Measurements from ENCODE around the gene SIM2. TPM values are rescaled to one million over a fixed set of nuclear protein-coding genes. Genes with fewer than 3 reads are reported as not detected.
A peak's percentile ranks its signal among the peaks of the same experiment; 100 is the strongest.

SIM2 gene
- total RNA-seq, 1 experiment from 2014 or later, result not detected

DNA sequence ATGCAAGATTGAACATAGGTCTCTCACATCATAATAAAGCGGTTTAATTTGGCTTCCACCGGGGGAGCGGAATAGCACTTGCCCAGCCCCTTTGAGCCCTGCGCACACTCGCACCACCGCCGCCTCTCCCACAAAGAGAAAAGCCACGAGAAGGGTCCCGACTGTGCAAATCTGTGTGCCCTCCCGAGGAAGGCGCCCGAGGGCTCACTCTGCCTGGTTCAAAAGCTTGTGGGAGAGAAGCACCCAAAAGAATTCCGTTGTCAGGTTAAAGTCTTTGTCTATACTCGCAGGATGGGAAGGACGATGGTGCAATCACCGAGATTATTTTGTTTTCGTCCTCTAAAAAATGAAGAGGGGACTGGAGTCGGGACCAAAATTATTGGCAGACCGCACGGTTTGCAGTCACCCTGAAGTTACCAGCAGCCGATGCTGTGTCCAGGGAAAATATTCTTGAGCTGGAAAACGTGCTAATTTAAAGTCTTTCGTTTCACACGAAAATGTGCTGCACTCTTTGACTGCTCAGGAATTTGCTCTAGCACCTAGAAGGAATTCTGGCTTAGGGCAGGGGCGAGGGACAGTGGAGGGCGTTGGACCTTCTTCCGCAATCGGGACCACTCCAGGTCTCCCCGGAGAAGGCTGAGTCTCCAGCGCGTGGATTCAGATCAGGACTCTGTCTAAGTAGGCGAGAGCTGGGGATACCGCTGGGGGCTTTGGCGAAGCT is 6.6 kb upstream of the SIM2 start:
- no peak for DNase-seq
- H3K27ac Mint-ChIP-seq, result no peak overlapping the region
- no peak overlapping the region for H2BK5ac ChIP-seq (ENCODE audit: insufficient read length, low read length)
- no peaks in the 10 kb centered on the region for H3K9me3 ChIP-seq (ENCODE audit: control insufficient read depth, low read depth, low read length)
- peak overlapping the region; percentile 35 for H3K4me2 ChIP-seq (ENCODE audit: insufficient read depth, insufficient read length, low read length)
- H4K5ac ChIP-seq (ENCODE audit: insufficient read length, low read depth, low read length), result no peak overlapping the region
- no peak overlapping the region for H2BK20ac ChIP-seq (ENCODE audit: low read depth, low read length, poor library complexity, severe bottlenecking)
- H3K18ac ChIP-seq (ENCODE audit: insufficient read length, low read depth, low read length), result no peak overlapping the region
- peaks cover 0 to 7% of the 10 kb centered on the region in 2 experiments; a peak in 1 of 5 replicates for H3K9me3 Mint-ChIP-seq
- H2AK5ac ChIP-seq (ENCODE audit: insufficient read length, low read length), result no peak overlapping the region
- peaks cover 12 to 47% of the 10 kb centered on the region in 2 experiments for H3K4me1 Mint-ChIP-seq
- no peak overlapping the region for H3K27ac ChIP-seq (ENCODE audit: insufficient read length, low read depth, low read length)
- no peak overlapping the region for H4K91ac ChIP-seq (ENCODE audit: insufficient read length, low read depth, low read length)
- no peaks in the 10 kb centered on the region for H3K79me1 ChIP-seq (ENCODE audit: insufficient read depth, low read depth, low read length, poor library complexity, severe bottlenecking)
- H3K14ac ChIP-seq (ENCODE audit: insufficient read depth, low read length), result no peak overlapping the region
- H3K79me2 ChIP-seq (ENCODE audit: insufficient read depth, low read length), result no peaks in the 10 kb centered on the region
- H3K4ac ChIP-seq (ENCODE audit: low read depth, low read length), result no peak overlapping the region
- H3K27me3 ChIP-seq (ENCODE audit: insufficient read depth, low read length), result peaks cover 81% of the 10 kb centered on the region
- TF ChIP-seq, protein P1, sequence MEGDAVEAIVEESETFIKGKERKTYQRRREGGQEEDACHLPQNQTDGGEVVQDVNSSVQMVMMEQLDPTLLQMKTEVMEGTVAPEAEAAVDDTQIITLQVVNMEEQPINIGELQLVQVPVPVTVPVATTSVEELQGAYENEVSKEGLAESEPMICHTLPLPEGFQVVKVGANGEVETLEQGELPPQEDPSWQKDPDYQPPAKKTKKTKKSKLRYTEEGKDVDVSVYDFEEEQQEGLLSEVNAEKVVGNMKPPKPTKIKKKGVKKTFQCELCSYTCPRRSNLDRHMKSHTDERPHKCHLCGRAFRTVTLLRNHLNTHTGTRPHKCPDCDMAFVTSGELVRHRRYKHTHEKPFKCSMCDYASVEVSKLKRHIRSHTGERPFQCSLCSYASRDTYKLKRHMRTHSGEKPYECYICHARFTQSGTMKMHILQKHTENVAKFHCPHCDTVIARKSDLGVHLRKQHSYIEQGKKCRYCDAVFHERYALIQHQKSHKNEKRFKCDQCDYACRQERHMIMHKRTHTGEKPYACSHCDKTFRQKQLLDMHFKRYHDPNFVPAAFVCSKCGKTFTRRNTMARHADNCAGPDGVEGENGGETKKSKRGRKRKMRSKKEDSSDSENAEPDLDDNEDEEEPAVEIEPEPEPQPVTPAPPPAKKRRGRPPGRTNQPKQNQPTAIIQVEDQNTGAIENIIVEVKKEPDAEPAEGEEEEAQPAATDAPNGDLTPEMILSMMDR (conservative IDR thresholded peaks at IDR 0.05), result no peak
- peak overlapping the region in 1 of 2 experiments; percentile 61; a peak in 4 of 5 replicates for H3K4me3 Mint-ChIP-seq
- H2AFZ ChIP-seq (ENCODE audit: low read length), result no peak overlapping the region
- WGBS (ENCODE audit: extremely low coverage, insufficient read length, low lambda C conversion rate), result no CpG with 5 or more reads among the region's 34 CpGs
- H3K4me1 ChIP-seq (ENCODE audit: insufficient read depth, low read length), result 0 out of 2 replicates have a peak, but pooled peaks cover 2% of the 10 kb centered on the region
- no peaks in the 10 kb centered on the region for H3K36me3 Mint-ChIP-seq (ENCODE audit: insufficient read depth in 1 of 3, low read depth in 3 of 3)
- no peak overlapping the region for H4K8ac ChIP-seq (replicated peaks; ENCODE audit: insufficient read length, low read depth, low read length)
- H2BK12ac ChIP-seq (ENCODE audit: insufficient read length, low read depth, low read length), result no peak overlapping the region
- H3K9ac ChIP-seq (ENCODE audit: extremely low read depth, insufficient read length, low read length), result no peak overlapping the region
- H2BK120ac ChIP-seq (ENCODE audit: low read depth, low read length, poor library complexity, severe bottlenecking), result no peak overlapping the region
- H4K20me1 ChIP-seq (ENCODE audit: control insufficient read depth, insufficient read depth, insufficient read length), result no peaks in the 10 kb centered on the region
- no peak overlapping the region for H3K56ac ChIP-seq (ENCODE audit: insufficient read length, low read depth, low read length)
- peaks cover 7% of the 10 kb centered on the region for H3K23me2 ChIP-seq (ENCODE audit: insufficient read length, low read depth, low read length, poor library complexity, severe bottlenecking)
- H3K27me3 Mint-ChIP-seq (ENCODE audit: low read depth), result peaks cover 98% of the 10 kb centered on the region
- no peak overlapping the region for H3K23ac ChIP-seq (ENCODE audit: insufficient read length, low read depth, low read length)
- H2BK15ac ChIP-seq (ENCODE audit: low read depth, low read length), result no peak overlapping the region
- H3T11ph ChIP-seq (ENCODE audit: low read length), result no peak overlapping the region

All from H9 (cell line).